ENCODE data around the gene ARFGAP3. TPM values are rescaled to one million over a fixed set of nuclear protein-coding genes. Genes with fewer than 3 reads are reported as not detected.
"Not testable (repeated sequence)": the region's sequence is repeated elsewhere in the genome, so short reads cannot be mapped to it uniquely, and the experiment has no call there.

Gene ARFGAP3
- total RNA-seq, 1 experiment from 2014 or later = 30.0 TPM

GRCh38 chr22:42787357-42787736 lies 69.7 kb downstream of the ARFGAP3 start:
- Histone ChIP-seq H3K9me3 (ENCODE audit: low read depth, low read length, poor library complexity, severe bottlenecking) (no peaks in the 10 kb centered on the region), H3K4me1 (ENCODE audit: insufficient read depth, low read length, poor library complexity, severe bottlenecking) (no peaks in the 10 kb centered on the region), H3K27me3 (replicated peaks; ENCODE audit: insufficient read depth, low read depth, low read length, poor library complexity) (no peaks in the 10 kb centered on the region), H3K36me3 (ENCODE audit: insufficient read depth, low read length, poor library complexity, severe bottlenecking) (no peaks in the 10 kb centered on the region), H3K4me3 (ENCODE audit: low read depth, low read length, poor library complexity, severe bottlenecking) (no peak overlapping the region), H3K27ac (ENCODE audit: low read depth, low read length, poor library complexity, severe bottlenecking) (no peak overlapping the region)
- CTCF ChIA-PET = no interaction called here
- DNase-seq (ENCODE audit: low spot score) = no peak
- intact Hi-C loops (cut with micrococcal nuclease; ENCODE audit: unreplicated experiment) = no loop called here
- TF ChIP-seq CTCF (conservative IDR thresholded peaks at IDR 0.05; ENCODE audit: low read depth, low read length) (no peak), EZH2 (IDR thresholded peaks at IDR 0.05; ENCODE audit: borderline replicate concordance, low read depth, low read length, poor library complexity, severe bottlenecking) (no peak)
- no TSS peak for BruUV-seq (replicated peaks)
- POLR2A ChIA-PET (ENCODE audit: low non-redundant PET) = no interaction called here

GRCh38 chr22:42786606-42787356 lies 70.3 kb downstream of the ARFGAP3 start:
- H3K36me3 ChIP-seq (ENCODE audit: insufficient read depth, low read length, poor library complexity, severe bottlenecking) = no peaks in the 10 kb centered on the region
- CTCF ChIA-PET = no interaction called here

GRCh38 chr22:42785706-42786499 lies 71.2 kb downstream of the ARFGAP3 start:
- Histone ChIP-seq H3K27me3 (replicated peaks; ENCODE audit: insufficient read depth, low read depth, low read length, poor library complexity) (no peaks in the 10 kb centered on the region), H3K4me3 (ENCODE audit: low read depth, low read length, poor library complexity, severe bottlenecking) (no peak overlapping the region), H3K9me3 (ENCODE audit: low read depth, low read length, poor library complexity, severe bottlenecking) (no peaks in the 10 kb centered on the region), H3K4me1 (ENCODE audit: insufficient read depth, low read length, poor library complexity, severe bottlenecking) (no peaks in the 10 kb centered on the region), H3K27ac (ENCODE audit: low read depth, low read length, poor library complexity, severe bottlenecking) (no peak overlapping the region), H3K36me3 (ENCODE audit: insufficient read depth, low read length, poor library complexity, severe bottlenecking) (no peaks in the 10 kb centered on the region)
- ChIA-PET POLR2A (ENCODE audit: low non-redundant PET) (no interaction called here), CTCF (no interaction called here)
- intact Hi-C loops (cut with micrococcal nuclease; ENCODE audit: unreplicated experiment) = no loop called here
- BruUV-seq (replicated peaks) = no TSS peak
- no peak for TF ChIP-seq EZH2 (IDR thresholded peaks at IDR 0.05; ENCODE audit: borderline replicate concordance, low read depth, low read length, poor library complexity, severe bottlenecking)
- TF ChIP-seq CTCF (conservative IDR thresholded peaks at IDR 0.05; ENCODE audit: low read depth, low read length) = no peak
- no peak for DNase-seq (ENCODE audit: low spot score)

More at GRCh38 chr22:42786606-42787356, 70.3 kb downstream of the ARFGAP3 start:
- no peak for TF ChIP-seq CTCF (conservative IDR thresholded peaks at IDR 0.05; ENCODE audit: low read depth, low read length)
- no peak for TF ChIP-seq EZH2 (IDR thresholded peaks at IDR 0.05; ENCODE audit: borderline replicate concordance, low read depth, low read length, poor library complexity, severe bottlenecking)
- Histone ChIP-seq H3K27me3 (replicated peaks; ENCODE audit: insufficient read depth, low read depth, low read length, poor library complexity) (no peaks in the 10 kb centered on the region), H3K9me3 (ENCODE audit: low read depth, low read length, poor library complexity, severe bottlenecking) (no peaks in the 10 kb centered on the region), H3K4me1 (ENCODE audit: insufficient read depth, low read length, poor library complexity, severe bottlenecking) (no peaks in the 10 kb centered on the region), H3K27ac (ENCODE audit: low read depth, low read length, poor library complexity, severe bottlenecking) (no peak overlapping the region), H3K4me3 (ENCODE audit: low read depth, low read length, poor library complexity, severe bottlenecking) (no peak overlapping the region)
- intact Hi-C loops (cut with micrococcal nuclease; ENCODE audit: unreplicated experiment) = no loop called here
- DNase-seq (ENCODE audit: low spot score) = no peak
- POLR2A ChIA-PET (ENCODE audit: low non-redundant PET) = no interaction called here
- no TSS peak for BruUV-seq (replicated peaks)

GRCh38 chr22:42782306-42782705 lies 74.8 kb downstream of the ARFGAP3 start:
- intact Hi-C loops (cut with micrococcal nuclease; ENCODE audit: unreplicated experiment); BruUV-seq (replicated peaks); H3K4me3 ChIP-seq (ENCODE audit: low read depth, low read length, poor library complexity, severe bottlenecking); H3K27me3 ChIP-seq (replicated peaks; ENCODE audit: insufficient read depth, low read depth, low read length, poor library complexity); H3K9me3 ChIP-seq (ENCODE audit: low read depth, low read length, poor library complexity, severe bottlenecking); H3K36me3 ChIP-seq (ENCODE audit: insufficient read depth, low read length, poor library complexity, severe bottlenecking); POLR2A ChIA-PET (ENCODE audit: low non-redundant PET); H3K4me1 ChIP-seq (ENCODE audit: insufficient read depth, low read length, poor library complexity, severe bottlenecking); H3K27ac ChIP-seq (ENCODE audit: low read depth, low read length, poor library complexity, severe bottlenecking); DNase-seq (ENCODE audit: low spot score); CTCF ChIA-PET: not testable (repeated sequence)
